CD4-positive, alpha-beta T cell treated with Interleukin-6 for 4 hours (primary cell): Measurements from ENCODE around the gene MEF2B.
"Not testable (repeated sequence)": the region's sequence is repeated elsewhere in the genome, so short reads cannot be mapped to it uniquely, and the experiment has no call there.

Experiments
- DNase-seq: peaks from one replicate; pipeline ENCODE4 v3.0.0-alpha.2; 2020; ENCODE audit warnings: mixed read lengths

Gene MEF2B

GRCh38 chr19:19121371-19121770, 48.7 kb downstream of the MEF2B start:
- no peak for DNase-seq

- DNase-seq = no peak
Measured at GRCh38 chr19:19120308-19121231, 49.5 kb downstream of the MEF2B start.

GRCh38 chr19:19119325-19120237, 50.5 kb downstream of the MEF2B start:
- no peak for DNase-seq

DNA sequence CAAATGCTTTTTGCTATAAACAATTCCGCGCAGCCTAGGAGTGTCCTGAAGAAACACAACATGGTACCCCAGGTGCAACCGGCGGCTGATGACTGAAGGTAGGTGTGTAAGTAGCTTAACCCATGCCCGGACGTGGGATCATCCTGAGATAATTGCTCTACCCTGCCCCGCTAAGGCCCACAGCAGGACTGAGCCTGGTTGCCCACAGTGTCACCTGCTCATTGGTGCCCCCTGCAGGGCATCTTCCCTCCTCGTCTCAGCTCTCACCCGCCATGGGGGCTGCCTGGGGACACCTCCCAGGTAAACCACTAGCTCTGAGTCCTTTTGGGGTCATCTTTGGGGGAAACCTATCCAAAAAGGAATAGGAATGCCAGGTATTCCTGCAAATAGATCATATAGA, 54.1 kb downstream of the MEF2B start:
- DNase-seq = peak; percentile 61

- DNase-seq = no peak
Measured at GRCh38 chr19:19113040-19113626, 56.9 kb downstream of the MEF2B start.

DNA sequence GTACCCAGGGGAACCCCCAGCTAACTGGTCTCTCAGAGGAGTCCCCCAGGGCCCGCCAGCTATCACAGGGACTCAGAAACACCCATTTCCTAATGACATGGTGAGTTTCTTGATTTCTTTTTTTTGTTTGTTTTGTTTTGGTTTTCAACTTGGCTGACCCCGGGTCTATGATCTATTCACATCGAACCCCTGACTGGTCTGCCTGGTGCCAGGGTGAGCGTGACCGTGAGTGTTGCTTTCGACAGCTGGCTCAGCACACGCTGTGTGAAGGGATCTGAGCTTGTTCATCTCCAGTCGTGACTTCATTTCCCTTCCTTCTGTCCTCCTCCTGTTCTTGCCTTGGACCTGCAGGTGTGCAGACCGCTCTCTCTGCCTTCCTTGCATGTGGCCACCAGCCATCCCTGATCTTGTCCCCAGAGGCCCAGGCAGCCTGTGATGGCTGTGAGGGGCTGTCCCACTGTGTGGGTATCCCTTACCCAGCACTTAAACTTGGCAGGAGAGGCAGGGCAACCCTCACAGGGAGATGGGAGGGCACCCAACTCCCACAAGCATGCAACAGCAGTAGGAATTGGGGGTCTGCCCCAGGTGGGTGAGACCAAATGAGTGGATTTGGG, 58.0 kb downstream of the MEF2B start:
- no peak for DNase-seq

DNA sequence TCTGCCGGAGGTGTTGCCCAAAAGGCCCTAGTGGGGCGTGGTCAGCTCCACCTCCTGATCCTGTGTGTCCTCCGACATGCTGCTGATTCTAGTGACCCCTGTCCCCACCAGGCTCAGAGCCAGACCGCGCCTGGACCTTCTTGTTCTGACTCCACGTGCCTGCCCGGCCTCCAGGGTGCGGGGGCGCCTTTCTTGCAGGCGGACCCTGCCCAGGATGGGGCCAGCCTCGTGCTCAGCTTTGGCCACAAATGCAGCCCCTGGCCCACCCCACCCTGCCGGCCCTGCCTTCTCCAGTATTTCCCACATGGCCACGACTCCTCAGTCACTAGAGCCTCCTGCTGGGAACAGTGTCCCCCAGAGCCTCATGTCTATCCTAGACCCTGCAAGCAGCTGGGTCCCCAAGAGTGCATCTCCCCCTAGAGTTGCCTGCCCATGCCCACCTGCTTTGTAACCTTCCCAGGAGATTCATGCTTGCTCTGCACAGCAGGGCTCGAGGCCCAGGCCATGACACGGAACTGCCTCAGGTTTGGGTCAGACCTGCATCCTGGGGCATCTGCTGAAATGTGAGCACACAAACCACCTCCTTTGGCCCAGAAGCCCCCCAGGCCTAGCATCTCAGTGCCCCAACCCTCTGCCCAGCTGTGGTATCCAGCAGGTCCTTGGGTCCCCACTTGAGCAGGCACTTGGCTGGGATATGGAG, 58.8 kb downstream of the MEF2B start:
- DNase-seq = no peak

- peak; percentile 26 for DNase-seq
Measured at GRCh38 chr19:19110410-19111135, 59.5 kb downstream of the MEF2B start.

- DNase-seq = no peak
Measured at GRCh38 chr19:19109601-19110000, 60.5 kb downstream of the MEF2B start.

DNA sequence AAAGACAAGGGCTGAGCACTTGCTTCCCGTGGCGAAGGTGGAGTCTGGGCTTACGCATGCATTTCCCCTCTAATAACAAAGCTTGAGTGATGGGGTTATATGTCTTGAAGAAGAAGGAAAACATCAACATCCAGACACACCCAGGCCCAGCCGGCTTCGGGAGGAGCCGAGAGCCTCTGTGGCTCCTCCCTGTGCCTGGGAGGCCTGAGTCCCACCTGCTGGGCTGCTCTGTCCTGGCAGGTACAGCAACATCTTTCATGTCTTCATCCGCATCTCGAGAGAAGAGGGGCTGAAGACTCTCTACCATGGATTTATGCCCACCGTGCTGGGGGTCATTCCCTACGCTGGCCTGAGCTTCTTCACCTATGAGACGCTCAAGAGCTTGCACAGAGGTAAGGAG, 62.4 kb downstream of the MEF2B start:
- DNase-seq = no peak

DNA sequence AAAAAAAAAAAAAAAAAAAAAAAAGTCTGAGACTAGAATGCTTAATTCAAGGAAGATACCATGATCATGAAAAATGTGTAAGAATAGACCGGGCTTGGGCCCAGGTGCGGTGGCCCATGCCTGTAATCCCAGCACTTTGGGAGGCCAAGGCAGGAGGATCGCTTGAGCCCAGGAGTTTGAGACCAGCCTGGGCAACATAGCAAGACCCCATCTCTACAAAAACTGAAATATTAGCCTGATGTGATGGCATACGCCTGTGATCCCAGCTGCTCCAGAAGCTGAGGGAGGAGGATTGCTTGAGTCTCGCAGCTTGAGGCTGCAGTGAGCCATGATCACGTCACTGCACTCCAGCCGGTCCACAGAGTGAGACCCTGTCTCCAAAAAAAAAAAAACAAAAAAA, 63.1 kb downstream of the MEF2B start:
- not testable (repeated sequence) for DNase-seq

- DNase-seq = no peak
Measured at GRCh38 chr19:19106056-19106551, 64.0 kb downstream of the MEF2B start.

- DNase-seq = peak; percentile 24
Measured at GRCh38 chr19:19105365-19106055, 64.6 kb downstream of the MEF2B start.

DNA sequence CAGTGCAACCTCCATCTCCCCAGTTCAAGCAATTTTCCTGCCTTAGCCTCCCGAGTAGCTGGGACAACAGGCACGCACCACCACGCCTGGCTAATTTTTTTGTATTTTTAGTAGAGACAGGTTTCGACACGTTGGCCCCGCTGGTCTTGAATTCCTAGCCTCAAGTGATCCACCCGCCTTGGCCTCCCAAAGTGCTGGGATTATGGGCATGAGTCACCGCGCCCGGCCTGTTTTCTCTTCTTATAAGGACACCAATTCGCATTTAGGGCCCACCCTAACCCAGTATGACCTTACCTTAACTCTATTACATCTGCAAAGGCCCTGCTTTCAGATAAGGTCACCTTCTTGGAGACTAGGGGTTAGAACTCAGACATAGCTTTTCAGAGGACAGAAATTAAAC, 66.9 kb downstream of the MEF2B start:
- DNase-seq = no peak

DNA sequence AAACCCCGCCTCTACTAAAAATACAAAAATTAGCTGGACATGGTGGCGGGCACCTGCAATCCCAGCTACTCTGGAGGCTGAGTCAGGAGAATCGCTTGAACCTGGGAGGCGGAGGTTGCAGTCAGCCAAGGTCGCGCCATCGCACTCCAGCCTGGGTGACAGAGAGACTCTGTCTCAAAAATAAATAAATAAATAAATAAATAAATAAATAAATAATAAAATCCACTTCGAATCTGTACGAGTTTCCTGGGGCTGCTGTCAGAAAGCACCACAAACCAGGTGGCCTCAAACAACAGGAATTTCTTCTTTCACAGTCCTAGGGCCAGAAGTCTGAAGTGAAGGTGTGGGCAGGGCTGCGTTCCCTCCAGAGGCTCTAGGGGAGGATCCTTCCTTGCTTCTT, 67.5 kb downstream of the MEF2B start:
- DNase-seq = not testable (repeated sequence)

- no peak for DNase-seq
Measured at GRCh38 chr19:19101540-19101939, 68.5 kb downstream of the MEF2B start.

DNA sequence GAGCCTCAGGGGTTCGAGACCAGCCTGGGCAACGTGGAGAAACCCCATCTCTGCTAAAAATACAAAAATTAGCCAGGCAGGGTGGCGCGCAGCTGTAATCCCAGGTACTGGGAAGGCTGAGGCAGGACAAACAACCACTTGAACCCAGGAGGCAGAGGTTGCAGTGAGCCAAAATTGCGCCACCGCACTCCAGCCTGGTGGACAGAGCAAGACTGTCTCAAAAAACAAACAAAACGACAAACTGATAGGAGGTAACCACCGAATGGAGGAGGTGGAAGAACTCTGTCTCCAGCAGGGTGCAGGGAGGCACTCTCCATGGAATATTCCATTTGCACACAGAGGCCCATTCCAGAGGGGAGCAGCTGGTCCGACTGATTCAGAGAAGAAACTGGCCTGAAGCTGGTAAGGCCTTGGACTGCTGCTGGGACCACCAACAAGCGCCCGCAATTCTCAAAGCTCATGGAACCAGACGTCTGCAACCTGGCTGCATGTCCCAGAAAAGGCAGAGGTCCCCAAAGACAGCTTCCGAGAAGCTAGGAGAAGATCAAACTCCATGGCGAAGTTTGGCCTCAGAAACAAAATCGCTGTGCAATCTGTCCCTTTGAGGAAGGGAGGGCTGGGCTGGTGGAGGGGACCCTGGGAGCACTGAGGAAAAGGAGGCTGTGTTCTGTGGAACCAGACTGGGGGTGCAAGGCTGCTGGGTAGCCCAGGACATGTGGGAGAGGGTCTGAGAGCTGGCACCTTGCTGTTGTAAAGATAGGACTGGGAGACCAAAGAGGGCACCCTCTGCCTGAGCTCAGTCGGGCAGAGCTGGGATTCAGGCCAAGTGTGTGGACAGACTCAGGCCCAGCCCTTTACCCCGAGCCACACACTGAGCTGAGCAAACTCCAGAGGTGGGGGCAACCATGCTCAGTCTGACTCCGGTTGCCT, 71.1 kb downstream of the MEF2B start:
- no peak for DNase-seq

GRCh38 chr19:19098084-19098702, 71.9 kb downstream of the MEF2B start:
- no peak for DNase-seq
